Spleen (tissue), 7 donors: ENCODE measurements around the gene ARMC5.

ENCODE experiments used
- CTCF ChIP-seq, 11 experiments: fragments of 200-600 bp in 7 of 11; fragments of 450-650 bp in 4 of 11; sonication (generic) in 4 of 11; IDR thresholded peaks in 8 of 11; conservative IDR thresholded peaks in 3 of 11; 1 replicate in 7 of 11; 2 replicates in 4 of 11; pipeline versions ENCODE4 v1.4.0 to v1.8.0; 2016 to 2021; ENCODE audit warnings: antibody characterized with exemption in 11 of 11, inconsistent platforms in 4 of 11, mild to moderate bottlenecking in 1 of 11
- POLR2A ChIP-seq, 3 donors: fragments of 450-650 bp; IDR thresholded peaks; one replicate each; pipeline ENCODE4 v1.5.1; 2017; ENCODE audit warnings: antibody characterized with exemption in 3 of 3, mild to moderate bottlenecking in 1 of 3
- donor health status: DM: no; HTN: no; CAD: no; lungs with moderate emphysema.
- donor health status: DM: no; HTN: no; CAD: no.
- donor health status: DM: no; HTN: no; CAD: no.

GRCh38 chr16:31429314-31429713, 30.0 kb upstream of the ARMC5 start:
- TF ChIP-seq POLR2A (IDR thresholded peaks at IDR 0.05) (no peak), CTCF (IDR thresholded peaks at IDR 0.05 in 8 of 11, conservative IDR thresholded peaks at IDR 0.05 in 3 of 11) (no peak)
